Measurements from ENCODE around the gene PRSS33.
A peak's percentile ranks its signal among the peaks of the same experiment; 100 is the strongest.

The PRSS33 gene

DNA sequence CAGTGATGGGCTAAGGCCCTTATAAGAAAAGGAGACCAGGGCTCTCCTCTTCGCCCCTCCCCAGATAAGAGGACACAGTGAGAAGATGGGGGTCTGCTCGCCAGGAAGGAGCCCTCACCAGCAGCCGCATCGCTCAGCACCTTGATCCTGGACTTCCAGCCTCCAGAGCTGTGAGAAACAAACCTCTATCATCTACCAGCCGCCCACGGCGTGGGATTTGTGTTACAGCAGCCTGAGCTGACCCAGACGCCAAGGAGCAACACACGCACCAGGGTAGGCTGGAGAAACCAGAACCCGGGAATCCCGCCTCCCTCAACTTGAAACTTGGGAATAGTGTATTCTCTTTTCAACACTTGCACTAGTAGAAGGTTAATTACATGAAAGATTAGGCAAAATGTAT, 38.5 kb upstream of the PRSS33 start:
- H3K27ac Mint-ChIP-seq: no peak overlapping the region
- H3K4me3 Mint-ChIP-seq: no peak overlapping the region
- no peaks in the 10 kb centered on the region for H3K9me3 Mint-ChIP-seq
- H3K4me1 Mint-ChIP-seq (ENCODE audit: low read depth): no peaks in the 10 kb centered on the region
- no peaks in the 10 kb centered on the region for H3K36me3 Mint-ChIP-seq (ENCODE audit: low read depth)
- H3K27me3 Mint-ChIP-seq: no peaks in the 10 kb centered on the region
- no peak for DNase-seq

DNA sequence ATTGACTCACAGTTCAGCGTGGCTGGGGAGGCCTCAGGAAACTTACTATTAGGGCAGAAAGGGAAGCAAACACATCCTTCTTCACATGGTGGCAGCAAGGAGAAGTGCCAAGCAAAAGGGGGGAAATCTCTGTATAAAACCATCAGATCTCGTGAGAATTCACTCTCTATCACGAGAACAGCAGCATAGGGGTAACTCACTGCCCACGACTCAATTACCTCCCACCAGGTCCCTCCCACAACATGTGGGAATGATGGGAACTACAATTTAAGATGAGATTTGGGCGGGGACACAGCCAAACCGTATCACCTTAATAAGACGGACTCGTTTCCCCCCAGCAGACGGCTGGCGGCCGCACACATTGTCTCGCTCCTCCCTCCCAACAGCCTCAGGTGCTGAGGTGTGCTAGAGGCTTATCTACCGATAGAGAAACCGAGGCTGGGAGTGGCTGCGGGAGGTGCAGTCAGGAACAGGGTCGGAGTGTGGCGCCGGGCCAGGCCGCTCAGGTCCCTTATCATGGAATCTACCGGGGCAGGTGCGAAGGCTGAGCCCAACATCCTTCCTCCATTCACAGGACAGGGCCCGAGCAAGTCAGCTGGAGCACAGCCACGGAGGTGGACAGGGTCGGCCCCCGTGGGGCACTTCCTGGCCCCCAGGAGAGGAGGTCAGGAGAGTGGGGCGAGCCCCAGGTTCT, 37.8 kb upstream of the PRSS33 start:
- Mint-ChIP-seq H3K27me3 (no peaks in the 10 kb centered on the region), H3K9me3 (no peaks in the 10 kb centered on the region), H3K4me3 (no peak overlapping the region), H3K36me3 (ENCODE audit: low read depth) (no peaks in the 10 kb centered on the region), H3K27ac (no peak overlapping the region), H3K4me1 (ENCODE audit: low read depth) (no peaks in the 10 kb centered on the region)
- no peak for DNase-seq

DNA sequence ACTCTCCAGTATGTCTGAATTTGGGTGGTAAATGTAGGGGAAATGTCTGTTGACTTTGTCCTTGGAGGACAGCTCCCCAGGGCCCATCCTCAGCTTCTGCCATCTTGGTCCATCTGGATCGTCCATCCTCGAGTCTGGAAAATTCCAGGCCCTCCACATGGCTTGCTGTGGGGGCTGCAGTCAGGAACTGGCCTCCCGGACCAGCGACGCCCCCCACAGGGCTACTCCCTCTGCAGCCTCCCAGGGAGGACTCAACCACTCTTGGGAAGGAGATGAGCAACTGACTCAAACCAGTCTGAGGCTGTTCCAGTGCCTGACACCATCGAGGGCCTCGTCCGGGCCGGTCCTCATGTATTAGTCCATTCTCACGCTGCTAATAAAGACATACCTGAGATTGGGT, 37.3 kb upstream of the PRSS33 start:
- H3K4me3 Mint-ChIP-seq: no peak overlapping the region
- DNase-seq: no peak
- H3K27ac Mint-ChIP-seq: no peak overlapping the region
- H3K36me3 Mint-ChIP-seq (ENCODE audit: low read depth): no peaks in the 10 kb centered on the region
- H3K27me3 Mint-ChIP-seq: no peaks in the 10 kb centered on the region
- H3K9me3 Mint-ChIP-seq: no peaks in the 10 kb centered on the region
- no peaks in the 10 kb centered on the region for H3K4me1 Mint-ChIP-seq (ENCODE audit: low read depth)

DNA sequence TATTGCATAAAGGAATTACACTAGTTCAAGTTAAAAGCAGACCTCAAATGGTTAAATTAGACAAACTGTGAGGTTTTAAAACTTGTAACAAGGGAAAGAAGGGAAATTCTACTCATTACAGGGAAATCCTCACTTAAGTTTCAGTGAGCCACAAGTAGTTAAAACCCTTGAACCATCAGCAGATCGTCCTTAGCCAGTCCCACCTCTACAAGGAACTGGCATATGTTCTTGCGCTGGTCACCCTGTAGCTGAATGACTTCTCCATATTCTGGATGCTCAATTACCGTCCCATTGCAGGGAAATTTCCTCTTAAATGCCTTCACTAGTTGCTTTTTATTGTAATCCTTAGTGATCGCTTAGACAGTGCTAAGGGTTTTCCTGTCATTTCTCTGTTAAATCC, 35.1 kb upstream of the PRSS33 start:
- H3K4me3 Mint-ChIP-seq: no peak overlapping the region
- DNase-seq: no peak
- H3K27me3 Mint-ChIP-seq: no peaks in the 10 kb centered on the region
- H3K9me3 Mint-ChIP-seq: no peaks in the 10 kb centered on the region
- no peak overlapping the region for H3K27ac Mint-ChIP-seq
- H3K36me3 Mint-ChIP-seq (ENCODE audit: low read depth): no peaks in the 10 kb centered on the region
- peaks cover 2% of the 10 kb centered on the region for H3K4me1 Mint-ChIP-seq (ENCODE audit: low read depth)

DNA sequence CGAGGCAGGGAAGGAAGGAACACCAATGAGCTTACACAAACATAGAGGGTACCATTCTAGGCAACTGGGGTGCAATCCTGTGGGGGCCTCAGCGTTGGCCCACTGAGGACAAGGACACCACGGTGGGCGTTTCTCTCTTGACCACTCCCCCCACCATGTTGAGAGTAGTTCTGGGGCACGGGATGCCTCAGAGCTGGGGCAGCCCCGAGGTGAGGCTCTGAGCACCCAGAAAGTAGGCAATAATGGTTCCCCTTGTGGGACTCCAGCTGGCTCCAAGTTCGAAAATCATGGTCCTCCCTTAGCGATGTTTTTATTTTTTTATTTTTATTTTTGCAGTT, 34.8 kb upstream of the PRSS33 start:
- DNase-seq: no peak
- no peaks in the 10 kb centered on the region for H3K36me3 Mint-ChIP-seq (ENCODE audit: low read depth)
- H3K4me1 Mint-ChIP-seq (ENCODE audit: low read depth): peaks cover 2% of the 10 kb centered on the region
- H3K9me3 Mint-ChIP-seq: no peaks in the 10 kb centered on the region
- H3K27me3 Mint-ChIP-seq: no peaks in the 10 kb centered on the region
- no peak overlapping the region for H3K4me3 Mint-ChIP-seq
- H3K27ac Mint-ChIP-seq: no peak overlapping the region

DNA sequence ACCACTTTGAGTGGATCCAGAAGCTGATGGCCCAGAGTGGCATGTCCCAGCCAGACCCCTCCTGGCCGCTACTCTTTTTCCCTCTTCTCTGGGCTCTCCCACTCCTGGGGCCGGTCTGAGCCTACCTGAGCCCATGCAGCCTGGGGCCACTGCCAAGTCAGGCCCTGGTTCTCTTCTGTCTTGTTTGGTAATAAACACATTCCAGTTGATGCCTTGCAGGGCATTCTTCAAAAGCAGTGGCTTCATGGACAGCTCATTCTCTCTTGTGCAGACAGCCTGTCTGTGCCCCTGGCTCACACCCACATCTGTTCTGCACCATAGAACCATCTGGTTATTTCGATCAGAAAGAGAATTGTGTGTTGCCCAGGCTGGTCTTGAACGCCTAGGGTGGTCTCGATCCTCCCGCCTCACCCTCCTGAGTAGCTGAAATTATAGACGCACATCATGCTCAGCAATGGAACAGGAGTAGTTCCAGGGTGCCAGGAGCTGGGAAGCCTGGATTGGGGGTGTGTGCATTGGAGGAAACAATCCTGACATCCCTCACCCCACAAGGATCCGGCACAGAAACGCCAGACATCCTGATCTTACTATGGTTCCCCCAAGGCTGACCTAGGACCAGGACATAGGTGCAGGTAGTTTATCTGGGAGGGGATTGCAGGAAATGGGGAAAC, 34.3 kb upstream of the PRSS33 start:
- Mint-ChIP-seq H3K36me3 (ENCODE audit: low read depth) (no peaks in the 10 kb centered on the region), H3K27me3 (no peaks in the 10 kb centered on the region), H3K27ac (no peak overlapping the region), H3K4me1 (ENCODE audit: low read depth) (peaks cover 2% of the 10 kb centered on the region), H3K9me3 (no peaks in the 10 kb centered on the region), H3K4me3 (no peak overlapping the region)
- no peak for DNase-seq

DNA sequence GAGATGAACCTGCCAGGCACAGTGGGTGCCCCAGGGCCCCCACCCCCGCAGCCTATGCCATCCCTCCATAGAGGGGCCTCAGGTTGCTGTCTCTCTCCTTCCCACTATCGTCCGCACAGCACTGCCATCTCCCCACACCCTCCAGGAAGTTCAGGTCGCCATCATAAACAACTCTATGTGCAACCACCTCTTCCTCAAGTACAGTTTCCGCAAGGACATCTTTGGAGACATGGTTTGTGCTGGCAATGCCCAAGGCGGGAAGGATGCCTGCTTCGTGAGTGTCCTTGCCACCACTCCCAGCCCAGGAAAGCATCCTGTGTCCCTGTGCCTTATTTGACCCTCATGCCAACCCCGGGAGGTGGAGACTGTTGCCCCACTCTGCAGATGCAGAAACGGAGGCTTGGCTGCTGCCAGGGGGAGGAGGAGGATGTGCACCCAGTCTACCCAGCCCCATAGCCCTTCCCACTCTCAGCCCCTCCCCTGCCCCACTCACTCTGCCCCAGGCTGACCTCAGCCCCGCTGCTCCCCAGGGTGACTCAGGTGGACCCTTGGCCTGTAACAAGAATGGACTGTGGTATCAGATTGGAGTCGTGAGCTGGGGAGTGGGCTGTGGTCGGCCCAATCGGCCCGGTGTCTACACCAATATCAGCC, 33.6 kb upstream of the PRSS33 start:
- H3K36me3 Mint-ChIP-seq (ENCODE audit: low read depth): no peaks in the 10 kb centered on the region
- H3K27ac Mint-ChIP-seq: no peak overlapping the region
- no peak for DNase-seq
- H3K4me1 Mint-ChIP-seq (ENCODE audit: low read depth): peaks cover 2% of the 10 kb centered on the region
- H3K27me3 Mint-ChIP-seq: no peaks in the 10 kb centered on the region
- H3K4me3 Mint-ChIP-seq: no peak overlapping the region
- H3K9me3 Mint-ChIP-seq: no peaks in the 10 kb centered on the region

DNA sequence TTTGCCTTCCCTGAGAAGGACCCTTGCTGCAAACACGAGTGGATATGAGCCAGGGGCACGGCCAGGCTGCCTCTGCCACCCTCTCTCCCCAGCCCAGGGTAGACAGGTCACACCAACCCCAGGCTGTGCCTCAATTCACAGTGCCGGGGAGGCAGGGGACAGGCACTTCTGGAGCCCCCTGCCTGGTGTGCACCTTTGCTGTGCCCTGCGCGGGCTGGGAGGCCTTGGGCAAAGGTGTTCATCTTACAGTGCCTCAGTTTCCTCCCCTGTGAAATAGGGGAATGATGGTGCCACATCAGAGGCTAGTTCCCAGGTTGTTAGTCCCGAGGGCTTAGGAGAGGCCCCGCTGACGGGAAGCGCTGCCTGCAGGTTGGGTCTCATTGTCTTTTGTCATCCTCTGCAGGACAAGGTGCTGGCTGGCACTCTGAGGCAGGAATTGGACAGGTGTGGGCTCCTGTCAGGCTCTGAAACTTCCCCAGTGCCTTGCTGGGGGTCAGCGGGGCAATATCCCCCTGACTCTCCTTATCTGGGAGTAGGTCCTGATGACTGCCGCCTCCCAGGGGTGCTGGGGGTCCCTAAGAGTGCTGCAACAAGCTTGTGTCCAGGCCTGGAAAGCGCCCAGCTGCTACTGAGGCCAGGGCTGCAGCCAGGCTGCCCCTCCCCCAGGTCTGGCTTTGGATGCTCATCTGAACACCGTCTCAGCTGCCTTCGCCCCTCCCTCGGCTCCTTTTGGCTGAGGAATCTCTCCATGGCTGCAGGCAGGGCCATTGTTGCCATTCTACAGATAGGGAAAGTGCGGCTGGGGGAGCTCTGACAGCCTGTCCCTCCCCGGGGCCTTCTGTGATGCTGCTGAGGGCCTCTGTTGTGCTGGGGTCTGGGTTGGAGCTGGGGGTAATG, 32.8 kb upstream of the PRSS33 start:
- Mint-ChIP-seq H3K4me3 (no peak overlapping the region), H3K9me3 (no peaks in the 10 kb centered on the region), H3K27me3 (no peaks in the 10 kb centered on the region), H3K27ac (no peak overlapping the region), H3K36me3 (ENCODE audit: low read depth) (no peaks in the 10 kb centered on the region), H3K4me1 (ENCODE audit: low read depth) (peaks cover 2% of the 10 kb centered on the region)
- DNase-seq: no peak

DNA sequence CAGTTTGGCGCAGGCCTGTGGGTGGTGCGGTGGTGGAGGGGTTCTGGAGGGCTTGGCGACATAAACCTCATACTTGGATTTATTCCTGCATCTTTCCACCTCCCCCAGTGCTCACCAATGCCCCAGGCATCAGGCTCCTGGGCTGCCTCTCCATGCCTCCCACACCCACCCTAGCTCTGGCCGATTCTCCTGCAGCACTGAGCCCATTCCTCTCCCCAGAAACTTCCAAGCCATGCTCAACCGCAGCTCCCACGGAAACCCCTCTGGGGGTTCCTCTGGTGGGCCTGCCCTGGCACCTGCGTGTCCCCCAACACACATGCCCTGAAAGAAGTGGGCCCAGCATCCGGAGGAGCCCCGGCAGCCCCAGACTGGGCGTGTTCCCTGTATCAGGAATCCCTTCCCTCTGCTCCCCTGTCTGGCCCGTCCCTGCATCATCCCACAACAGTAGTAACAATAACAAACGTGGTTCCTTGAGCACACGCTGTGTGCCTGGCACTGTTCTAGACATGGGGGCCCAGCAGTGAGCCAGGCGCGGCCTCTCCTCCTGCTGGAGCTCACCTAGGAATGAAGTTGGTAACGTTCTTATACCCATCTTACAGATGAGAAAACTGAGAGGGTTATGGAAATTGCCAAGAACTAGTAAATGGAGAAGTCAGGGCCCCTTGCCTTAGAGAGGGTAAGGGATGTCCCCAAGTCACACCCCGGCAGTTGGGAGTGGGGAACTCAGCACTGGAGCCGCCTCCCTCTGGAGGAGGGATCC, 32.0 kb upstream of the PRSS33 start:
- no peaks in the 10 kb centered on the region for H3K9me3 Mint-ChIP-seq
- no peak for DNase-seq
- H3K36me3 Mint-ChIP-seq (ENCODE audit: low read depth): no peaks in the 10 kb centered on the region
- peaks cover 2% of the 10 kb centered on the region for H3K4me1 Mint-ChIP-seq (ENCODE audit: low read depth)
- H3K27ac Mint-ChIP-seq: no peak overlapping the region
- H3K27me3 Mint-ChIP-seq: no peaks in the 10 kb centered on the region
- no peak overlapping the region for H3K4me3 Mint-ChIP-seq

DNA sequence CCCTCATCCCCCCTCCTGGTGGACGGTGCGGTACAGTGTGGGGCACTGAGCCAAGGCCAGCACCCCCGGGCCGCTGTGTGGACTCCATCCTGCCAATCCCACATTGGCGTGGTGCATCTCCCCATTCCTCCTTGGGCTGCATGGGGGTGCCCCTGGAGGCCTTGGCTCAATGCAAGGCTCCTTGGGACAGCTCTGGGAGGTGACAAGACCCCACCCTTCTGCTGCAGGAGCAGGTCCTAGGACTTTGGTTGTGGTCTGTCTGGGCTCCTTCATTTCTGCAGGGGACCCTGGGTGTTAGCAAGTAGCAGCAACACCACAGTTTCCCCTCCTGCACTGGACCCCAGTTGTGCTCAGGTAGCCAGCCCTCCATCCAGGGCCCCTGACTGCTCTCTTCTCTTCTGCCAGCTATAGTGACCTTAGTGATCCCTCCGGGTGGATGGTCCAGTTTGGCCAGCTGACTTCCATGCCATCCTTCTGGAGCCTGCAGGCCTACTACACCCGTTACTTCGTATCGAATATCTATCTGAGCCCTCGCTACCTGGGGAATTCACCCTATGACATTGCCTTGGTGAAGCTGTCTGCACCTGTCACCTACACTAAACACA, 31.0 kb upstream of the PRSS33 start:
- Mint-ChIP-seq H3K9me3 (no peaks in the 10 kb centered on the region), H3K4me1 (ENCODE audit: low read depth) (peaks cover 2% of the 10 kb centered on the region), H3K27me3 (no peaks in the 10 kb centered on the region), H3K36me3 (ENCODE audit: low read depth) (no peaks in the 10 kb centered on the region), H3K27ac (no peak overlapping the region), H3K4me3 (peak overlapping the region; percentile 75)
- no peak for DNase-seq

DNA sequence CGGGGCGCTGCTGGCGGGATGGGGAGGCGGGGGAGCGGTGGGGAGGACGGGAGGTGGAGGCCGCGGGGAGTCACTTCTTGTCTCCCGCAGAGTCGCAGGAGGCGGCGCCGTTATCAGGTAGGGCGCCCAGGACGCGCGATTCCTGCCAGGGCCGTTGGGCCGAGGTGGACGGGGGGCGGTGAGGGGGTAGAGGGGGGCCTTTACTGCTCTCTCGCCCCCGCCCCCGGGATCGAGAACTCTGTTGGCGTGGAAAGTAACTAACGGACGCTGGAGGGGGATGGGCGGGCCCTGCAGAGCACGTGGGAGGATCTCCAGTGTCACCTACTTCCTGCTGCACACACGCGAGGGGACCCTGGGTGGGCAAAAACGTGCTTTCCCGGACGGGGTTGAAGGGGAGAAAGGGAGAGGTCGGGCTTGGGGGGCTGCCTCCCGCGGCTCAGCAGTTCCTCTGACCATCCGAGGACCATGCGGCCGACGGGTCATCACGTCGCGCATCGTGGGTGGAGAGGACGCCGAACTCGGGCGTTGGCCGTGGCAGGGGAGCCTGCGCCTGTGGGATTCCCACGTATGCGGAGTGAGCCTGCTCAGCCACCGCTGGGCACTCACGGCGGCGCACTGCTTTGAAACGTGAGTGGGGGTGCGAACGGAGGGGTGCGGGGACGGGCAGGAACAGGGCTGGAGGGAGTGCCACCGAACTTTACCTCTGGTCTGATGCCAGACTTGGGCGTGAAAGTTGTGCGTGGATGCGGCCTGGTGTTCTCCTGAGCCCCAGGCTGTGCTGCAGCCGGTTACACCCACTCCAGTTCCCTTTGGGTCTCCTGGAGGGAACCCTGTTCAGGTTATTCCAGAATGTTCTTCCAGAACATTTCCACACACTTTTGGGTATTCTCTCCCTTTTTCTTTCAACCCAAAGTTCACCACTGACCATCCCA, 30.2 kb upstream of the PRSS33 start:
- Mint-ChIP-seq H3K4me1 (ENCODE audit: low read depth) (peaks cover 2% of the 10 kb centered on the region), H3K9me3 (no peaks in the 10 kb centered on the region), H3K27me3 (no peaks in the 10 kb centered on the region), H3K36me3 (ENCODE audit: low read depth) (no peaks in the 10 kb centered on the region), H3K27ac (peak overlapping the region; percentile 50), H3K4me3 (peak overlapping the region; percentile 75)
- DNase-seq: peak; percentile 51

DNA sequence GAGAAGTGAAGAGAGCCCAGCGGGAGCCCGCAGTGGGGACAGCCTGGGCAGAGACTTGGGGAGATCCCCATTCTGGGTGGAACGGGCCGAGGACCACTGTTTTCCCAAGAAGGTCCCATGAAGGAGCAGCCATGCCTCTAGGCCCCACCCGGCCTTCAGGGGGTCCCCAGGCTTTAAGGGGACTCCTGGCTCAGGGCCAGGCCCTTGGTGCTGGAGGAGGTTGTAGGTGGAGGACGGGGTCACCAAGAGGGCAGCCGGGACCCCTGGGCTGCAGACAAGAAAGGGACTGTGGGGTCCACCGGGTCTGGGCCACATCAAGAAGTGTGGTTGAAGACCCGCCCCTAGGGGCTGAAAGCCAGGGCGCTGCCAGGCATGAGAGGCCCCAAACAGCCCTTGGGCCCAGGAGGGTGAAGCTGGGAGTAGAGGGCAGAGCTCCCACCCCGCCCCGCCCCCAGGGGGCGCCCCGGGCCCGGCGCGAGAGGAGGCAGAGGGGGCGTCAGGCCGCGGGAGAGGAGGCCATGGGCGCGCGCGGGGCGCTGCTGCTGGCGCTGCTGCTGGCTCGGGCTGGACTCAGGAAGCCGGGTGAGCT, 29.5 kb upstream of the PRSS33 start, which contains the start of gene PRSS21:
Gene PRSS21, plus strand, starts transcription at position 487 of the 589 bp plus-strand sequence. Its CDS starts 32 bp downstream, at position 519.
- Mint-ChIP-seq H3K4me1 (ENCODE audit: low read depth) (peaks cover 2% of the 10 kb centered on the region), H3K36me3 (ENCODE audit: low read depth) (no peaks in the 10 kb centered on the region), H3K27ac (peak within 1 kb of the TSS; percentile 50), H3K9me3 (no peaks in the 10 kb centered on the region), H3K27me3 (peaks cover 2% of the 10 kb centered on the region), H3K4me3 (peak within 1 kb of the TSS; percentile 75)
- peak; percentile 65 for DNase-seq
